Lower lobe of right lung (tissue), 2 donors: ENCODE measurements around the gene MED25. TPM values are rescaled to one million over a fixed set of nuclear protein-coding genes. Genes with fewer than 3 reads are reported as not detected.

Experiments
- ATAC-seq, 2 donors: fragments of 200-7000 bp; cut with Tn5 transposase; one replicate each; pipeline ENCODE4 v1.9.1; 2020 to 2022; ENCODE audit warnings: mild to moderate bottlenecking in 2 of 2, moderate library complexity in 2 of 2
- DNase-seq: peaks from one replicate; pipeline ENCODE4 v3.0.0-alpha.2; 2020
- H3K27ac ChIP-seq: fragments of 200-600 bp; one replicate; pipeline ENCODE4 v1.8.0; 2022
- H3K27me3 ChIP-seq: fragments of 200-600 bp; one replicate; pipeline ENCODE4 v1.8.0; 2022; ENCODE audit warnings: low read depth
- H3K36me3 ChIP-seq: fragments of 200-600 bp; one replicate; pipeline ENCODE4 v1.8.0; 2022; ENCODE audit warnings: mild to moderate bottlenecking
- H3K4me1 ChIP-seq: fragments of 200-600 bp; one replicate; pipeline ENCODE4 v1.8.0; 2022
- H3K4me3 ChIP-seq: fragments of 200-600 bp; one replicate; pipeline ENCODE4 v1.8.0; 2022; ENCODE audit warnings: mild to moderate bottlenecking
- H3K9me3 ChIP-seq: fragments of 200-600 bp; one replicate; pipeline ENCODE4 v1.8.0; 2022
- intact Hi-C: fragments of 100-400 bp; cut with DNase I; formaldehyde crosslinking; loops from one replicate; pipeline ENCODE4 v1.11.0; 2022
- total RNA-seq: library from RNA; stranded (reverse); fragmentation: NEBNext Ultra II Directional; extraction: Animal tissue kit (Norgen Biotek cat#: 25700); gene quantifications from one replicate; pipeline ENCODE4 v1.2.1, GENCODE V29; 2021
- TF ChIP-seq, protein P1 (sequence below): fragments of 200-600 bp; IDR thresholded peaks from one replicate; pipeline ENCODE4 v1.8.0; 2022; ENCODE audit warnings: antibody characterized with exemption, mild to moderate bottlenecking
- donor health status: DM: no; HTN: yes; CAD: no; lungs with severe emphysema.

MED25 gene
- total RNA-seq, 1 donor from 2014 or later: 65.8 TPM

- ATAC-seq: no peak
- TF ChIP-seq, protein P1, sequence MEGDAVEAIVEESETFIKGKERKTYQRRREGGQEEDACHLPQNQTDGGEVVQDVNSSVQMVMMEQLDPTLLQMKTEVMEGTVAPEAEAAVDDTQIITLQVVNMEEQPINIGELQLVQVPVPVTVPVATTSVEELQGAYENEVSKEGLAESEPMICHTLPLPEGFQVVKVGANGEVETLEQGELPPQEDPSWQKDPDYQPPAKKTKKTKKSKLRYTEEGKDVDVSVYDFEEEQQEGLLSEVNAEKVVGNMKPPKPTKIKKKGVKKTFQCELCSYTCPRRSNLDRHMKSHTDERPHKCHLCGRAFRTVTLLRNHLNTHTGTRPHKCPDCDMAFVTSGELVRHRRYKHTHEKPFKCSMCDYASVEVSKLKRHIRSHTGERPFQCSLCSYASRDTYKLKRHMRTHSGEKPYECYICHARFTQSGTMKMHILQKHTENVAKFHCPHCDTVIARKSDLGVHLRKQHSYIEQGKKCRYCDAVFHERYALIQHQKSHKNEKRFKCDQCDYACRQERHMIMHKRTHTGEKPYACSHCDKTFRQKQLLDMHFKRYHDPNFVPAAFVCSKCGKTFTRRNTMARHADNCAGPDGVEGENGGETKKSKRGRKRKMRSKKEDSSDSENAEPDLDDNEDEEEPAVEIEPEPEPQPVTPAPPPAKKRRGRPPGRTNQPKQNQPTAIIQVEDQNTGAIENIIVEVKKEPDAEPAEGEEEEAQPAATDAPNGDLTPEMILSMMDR: no peak
- H3K4me1 ChIP-seq: peaks cover 4% of the 10 kb centered on the region
- intact Hi-C loops: no loop called here
- H3K27ac ChIP-seq: no peak overlapping the region
- no peaks in the 10 kb centered on the region for H3K27me3 ChIP-seq
- no peaks in the 10 kb centered on the region for H3K9me3 ChIP-seq
- no peak for DNase-seq
- H3K4me3 ChIP-seq: no peak overlapping the region
- no peaks in the 10 kb centered on the region for H3K36me3 ChIP-seq
These were observed 28.3 kb downstream of the MED25 start for GRCh38 chr19:49846408-49846807.

- no peak overlapping the region for H3K4me3 ChIP-seq
- TF ChIP-seq, protein P1: no peak
- H3K9me3 ChIP-seq: no peaks in the 10 kb centered on the region
- ATAC-seq: no peak
- H3K4me1 ChIP-seq: peaks cover 16% of the 10 kb centered on the region
- intact Hi-C loops: no loop called here
- DNase-seq: no peak
- no peaks in the 10 kb centered on the region for H3K27me3 ChIP-seq
- no peaks in the 10 kb centered on the region for H3K36me3 ChIP-seq
- H3K27ac ChIP-seq: no peak overlapping the region
These were observed 29.9 kb downstream of the MED25 start for GRCh38 chr19:49847731-49848696.

DNA sequence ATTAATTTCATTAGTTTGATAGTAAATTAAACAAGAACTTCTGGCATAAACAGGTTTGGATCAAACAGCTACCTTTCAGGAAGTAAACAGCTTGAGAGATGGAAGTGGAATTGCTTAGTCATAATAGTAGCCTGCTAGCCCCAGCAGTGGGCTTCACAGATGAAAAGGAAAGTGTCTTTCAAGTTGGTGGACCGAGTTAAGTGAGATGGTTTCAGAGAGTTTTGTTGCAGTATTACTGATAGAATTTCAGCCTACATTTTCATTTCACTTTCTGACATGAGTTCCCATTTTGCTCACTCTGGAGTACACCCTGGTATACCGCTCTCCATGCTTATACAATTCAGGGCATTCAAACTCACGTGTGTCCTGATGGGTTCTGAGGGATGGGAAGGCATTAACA, 30.8 kb downstream of the MED25 start:
- TF ChIP-seq, protein P1: no peak
- ATAC-seq (no peak), DNase-seq (no peak)
- intact Hi-C loops: no loop called here
- Histone ChIP-seq H3K4me1 (peaks cover 26% of the 10 kb centered on the region), H3K9me3 (no peaks in the 10 kb centered on the region), H3K27ac (no peak overlapping the region), H3K4me3 (no peak overlapping the region), H3K36me3 (no peaks in the 10 kb centered on the region), H3K27me3 (no peaks in the 10 kb centered on the region)

DNA sequence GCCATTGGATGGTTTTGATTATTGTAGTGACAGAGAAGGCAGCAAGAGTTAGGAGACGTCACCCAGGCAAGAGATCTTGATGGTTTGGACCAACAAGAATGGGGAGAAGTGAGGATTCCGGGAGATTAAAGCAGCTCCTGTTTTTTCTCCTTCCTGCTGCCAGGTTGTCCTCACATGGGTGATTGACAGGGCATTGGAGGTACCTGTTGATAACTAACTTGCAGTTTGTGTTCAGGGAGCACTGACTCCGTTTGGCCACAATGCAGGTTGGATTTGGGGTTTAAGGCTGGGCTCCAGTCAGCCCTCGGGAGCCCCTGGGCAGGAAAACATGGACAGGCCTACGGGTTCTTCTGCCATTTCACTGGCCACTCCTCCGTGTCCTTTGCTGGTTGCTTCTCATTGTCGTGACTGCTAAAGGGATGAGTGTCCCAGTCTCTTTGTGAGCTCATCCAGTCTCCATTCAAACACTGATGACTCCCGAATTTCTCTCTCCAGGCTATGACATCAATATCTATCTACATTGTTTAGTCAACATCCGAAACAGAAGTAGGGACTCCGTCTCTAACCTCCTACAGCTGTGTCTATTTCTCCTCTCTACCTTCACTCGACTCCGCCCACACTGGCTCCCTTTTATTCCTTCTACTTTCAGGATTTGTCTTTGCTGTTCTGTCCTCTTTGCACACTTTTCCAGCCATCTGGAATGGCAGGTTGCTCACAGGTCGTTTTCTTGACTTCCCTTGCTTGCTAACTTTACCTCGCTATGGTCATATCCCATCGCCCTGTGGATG, 31.5 kb downstream of the MED25 start:
- peaks cover 5% of the 10 kb centered on the region for H3K36me3 ChIP-seq
- H3K4me1 ChIP-seq: peaks cover 27% of the 10 kb centered on the region
- peak overlapping the region; percentile 99 for H3K27ac ChIP-seq
- ATAC-seq: no peak
- H3K9me3 ChIP-seq: no peaks in the 10 kb centered on the region
- intact Hi-C loops: no loop called here
- H3K4me3 ChIP-seq: peak overlapping the region; percentile 96
- TF ChIP-seq, protein P1: no peak
- no peaks in the 10 kb centered on the region for H3K27me3 ChIP-seq
- DNase-seq: no peak

GRCh38 chr19:49850221-49850486, 32.1 kb downstream of the MED25 start:
- H3K36me3 ChIP-seq: peaks cover 10% of the 10 kb centered on the region
- peaks cover 27% of the 10 kb centered on the region for H3K4me1 ChIP-seq
- no peaks in the 10 kb centered on the region for H3K9me3 ChIP-seq
- peak overlapping the region; percentile 96 for H3K4me3 ChIP-seq
- peak overlapping the region; percentile 99 for H3K27ac ChIP-seq
- ATAC-seq: no peak
- TF ChIP-seq, protein P1: no peak
- no peaks in the 10 kb centered on the region for H3K27me3 ChIP-seq
- no peak for DNase-seq
- intact Hi-C loops: no loop called here
